CD4-positive, alpha-beta T cell treated with Interleukin-12 subunit alpha and Interleukin-12 subunit beta, for 1 hour (primary cell): ENCODE data around the gene UBA52.

ENCODE experiments used
- DNase-seq: peaks from one replicate; pipeline ENCODE4 v3.0.0-alpha.2; 2020

The UBA52 gene

GRCh38 chr19:18608805-18609716 is 37.4 kb downstream of the UBA52 start:
- DNase-seq: no peak

- DNase-seq: no peak
These were observed 38.0 kb downstream of the UBA52 start for GRCh38 chr19:18609717-18610051.

- no peak for DNase-seq
These were observed 38.5 kb downstream of the UBA52 start for GRCh38 chr19:18610245-18610555.

- DNase-seq: no peak
These were observed 39.1 kb downstream of the UBA52 start for GRCh38 chr19:18610556-18611326.

GRCh38 chr19:18611327-18612050 is 39.8 kb downstream of the UBA52 start:
- DNase-seq: no peak

- DNase-seq: no peak
These were observed 40.6 kb downstream of the UBA52 start for GRCh38 chr19:18612051-18612771.

- DNase-seq: peak; percentile 59
These were observed 41.3 kb downstream of the UBA52 start, which contains the start of gene TMEM59L for GRCh38 chr19:18612772-18613588. TMEM59L (plus strand) TSS chr19:18612870; CDS start chr19:18612959, 89 bp downstream.

GRCh38 chr19:18613589-18614234 is 42.1 kb downstream of the UBA52 start:
- DNase-seq: no peak

- no peak for DNase-seq
These were observed 44.4 kb downstream of the UBA52 start for GRCh38 chr19:18616023-18616422.

GRCh38 chr19:18617562-18617961 is 45.9 kb downstream of the UBA52 start:
- DNase-seq: no peak

- DNase-seq: no peak
These were observed 46.6 kb downstream of the UBA52 start for GRCh38 chr19:18618236-18618635.

- no peak for DNase-seq
These were observed 48.7 kb downstream of the UBA52 start for GRCh38 chr19:18620311-18620710.

- DNase-seq: no peak
These were observed 49.2 kb downstream of the UBA52 start for GRCh38 chr19:18620902-18621301.

GRCh38 chr19:18626906-18627305 is 55.2 kb downstream of the UBA52 start:
- DNase-seq: no peak
